DMS79 (cell line): ENCODE data around the gene LRRC8D.

Source experiments
- DNase-seq: peaks from one replicate; lab custom pipeline; 2025; lab: John Stamatoyannopoulos, UW

Gene LRRC8D

DNA sequence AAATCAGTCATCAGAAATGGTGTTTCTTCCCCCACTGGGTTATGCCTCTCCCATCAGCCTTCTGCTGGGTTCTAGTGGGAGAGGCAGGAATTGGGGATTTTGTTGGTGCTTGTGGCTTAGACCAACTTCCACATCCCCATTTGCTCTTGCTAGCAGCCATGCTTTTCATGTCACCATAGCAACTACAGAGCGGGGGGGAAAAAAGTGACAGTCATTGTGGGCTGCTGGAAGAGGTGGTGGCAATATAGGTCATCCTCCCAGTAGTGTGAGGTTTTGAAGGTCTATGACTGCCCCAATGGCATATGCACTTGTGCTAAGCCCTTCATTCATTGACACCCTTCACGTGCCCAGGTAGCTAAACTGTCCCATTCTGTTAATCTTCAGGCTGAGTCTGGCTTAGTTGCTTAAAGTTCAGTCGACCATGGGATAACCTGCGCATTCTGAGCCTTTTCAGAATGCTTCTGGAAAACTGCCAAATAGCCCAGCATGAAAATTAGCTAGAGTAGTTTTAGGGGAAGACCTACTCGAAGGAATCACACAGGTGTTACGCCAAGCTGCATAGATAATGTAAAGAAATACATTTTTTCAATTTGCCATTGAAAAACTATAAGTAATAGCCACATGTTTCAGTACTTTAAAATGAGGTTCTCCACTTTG lies 120.4 kb downstream of the LRRC8D start:
- DNase-seq = peak; percentile 43

DNA sequence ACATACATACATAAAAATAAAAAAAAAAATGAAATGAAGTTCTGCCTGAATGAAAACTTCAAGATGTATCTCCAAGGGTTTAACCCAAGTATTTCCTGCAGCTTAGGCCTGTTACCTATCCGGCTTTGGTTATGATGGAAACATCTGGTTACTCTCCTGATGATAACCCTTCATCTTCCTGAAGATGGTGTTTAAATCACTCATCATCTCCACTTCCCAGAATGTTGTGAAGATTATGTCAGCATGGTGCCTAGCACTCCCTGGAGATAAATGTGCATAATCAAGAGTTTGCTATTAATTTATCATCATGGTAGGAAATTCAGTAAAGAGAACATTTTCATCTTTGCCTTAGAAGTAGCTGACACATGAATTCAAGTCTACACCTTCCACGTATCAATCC lies 121.2 kb downstream of the LRRC8D start:
- no peak for DNase-seq

DNA sequence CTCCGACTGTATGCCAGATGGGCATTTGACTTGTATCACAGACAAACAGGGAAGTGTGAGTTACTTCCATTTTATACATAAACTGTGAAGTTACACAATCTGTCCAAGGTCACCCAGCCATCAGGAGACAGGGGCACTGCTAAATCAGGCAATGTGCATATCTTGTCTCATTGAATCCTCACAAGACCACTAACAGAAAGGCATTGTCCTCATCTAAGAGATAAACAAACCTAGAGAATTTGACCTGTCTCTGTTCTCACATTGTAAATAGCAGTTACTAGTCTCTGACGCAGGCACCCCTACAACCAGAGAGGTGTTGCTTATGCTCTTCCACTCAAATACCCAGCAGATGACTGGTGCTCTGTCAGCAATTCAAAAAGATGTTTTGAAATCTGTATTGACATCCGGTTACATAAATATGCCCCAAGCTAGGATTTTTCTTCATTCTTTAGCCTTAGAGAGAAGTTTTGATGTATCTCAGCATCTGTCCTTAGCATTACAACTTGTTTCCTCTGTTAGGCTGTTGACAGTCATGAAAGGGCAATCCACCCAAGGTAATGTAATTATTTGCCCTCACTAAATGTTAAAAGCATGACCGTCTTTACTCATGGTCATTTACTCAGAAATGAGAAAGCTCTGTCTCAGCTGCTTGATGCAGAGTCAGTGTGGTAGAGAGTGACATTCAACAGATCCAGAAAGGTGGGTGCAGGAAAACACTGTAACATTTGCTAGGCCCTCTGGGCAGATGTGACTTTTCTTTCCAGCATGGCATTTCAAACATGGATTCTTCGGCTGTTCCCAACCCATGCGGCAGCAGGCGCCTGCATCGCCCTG lies 122.2 kb downstream of the LRRC8D start:
- no peak for DNase-seq

DNA sequence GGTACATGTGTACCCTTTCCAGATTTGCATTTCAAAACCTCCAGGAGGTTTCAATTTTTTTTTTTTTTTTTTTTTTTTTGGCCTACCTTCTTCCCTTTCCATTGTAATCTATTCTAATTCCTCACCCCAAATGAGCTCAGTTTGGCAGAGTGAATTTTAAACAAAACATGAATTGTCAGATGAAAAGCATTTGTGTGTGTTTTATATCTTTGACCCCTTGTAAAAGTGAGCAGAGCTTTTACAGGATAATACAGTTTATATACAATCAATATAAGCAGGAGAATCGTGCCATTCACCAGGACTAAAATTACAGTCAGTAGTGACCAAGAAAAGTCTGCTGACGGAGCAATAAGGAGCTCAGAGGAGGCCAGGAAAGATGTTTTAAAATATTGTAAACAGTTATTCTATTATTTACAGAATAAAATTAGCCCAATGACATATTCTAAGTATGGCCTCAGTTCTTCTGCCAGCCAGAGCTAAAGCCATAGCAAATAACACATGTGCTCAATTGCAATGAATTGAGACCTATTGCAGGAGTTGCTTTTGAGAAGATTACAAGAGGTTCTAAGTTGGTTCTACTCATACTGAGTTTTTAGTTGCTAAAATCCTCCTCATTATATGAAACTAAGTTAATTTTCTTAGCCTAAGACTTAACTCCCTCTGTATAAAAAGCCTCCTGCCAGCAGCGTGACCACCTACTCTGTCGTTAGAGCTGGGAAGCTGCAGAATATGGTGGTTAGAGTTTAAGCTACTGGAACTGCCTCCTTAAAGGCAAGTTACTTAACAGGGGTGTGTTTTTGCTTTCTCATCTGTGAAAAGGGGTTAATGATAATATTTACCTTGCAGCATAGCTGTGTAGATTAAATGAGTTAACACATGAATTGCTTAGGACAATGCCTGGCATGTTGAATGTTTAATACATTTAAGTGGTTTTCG lies 123.3 kb downstream of the LRRC8D start:
- DNase-seq = no peak

DNA sequence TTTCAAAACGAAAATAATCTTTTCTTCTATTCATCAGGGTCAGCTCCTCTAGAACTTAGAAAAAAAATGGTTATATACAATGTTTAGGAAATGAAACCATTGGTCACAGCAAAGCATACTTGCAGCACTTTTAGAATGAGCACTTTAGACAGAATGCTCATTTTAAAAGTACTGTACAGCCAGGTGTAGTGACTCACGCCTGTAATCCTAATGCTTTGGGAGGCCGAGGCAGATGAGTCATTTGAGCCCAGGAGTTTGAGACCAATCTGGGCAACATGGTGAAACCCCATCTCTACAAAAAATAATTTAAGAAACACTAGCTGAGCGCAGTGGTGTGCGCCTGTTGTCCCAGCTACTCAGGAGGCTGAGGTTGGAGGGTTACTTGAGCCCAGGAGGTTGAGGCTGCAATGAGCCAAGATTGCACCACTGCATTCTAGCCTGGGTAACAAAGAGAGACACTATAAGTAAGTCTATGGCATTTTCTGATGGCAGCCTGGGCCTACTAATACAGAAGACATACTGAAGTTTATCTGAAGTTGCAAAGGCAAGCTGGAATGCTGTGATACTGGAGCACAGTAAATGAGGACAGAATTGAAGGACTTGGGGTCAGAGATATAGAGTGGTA lies 125.1 kb downstream of the LRRC8D start:
- DNase-seq = no peak

DNA sequence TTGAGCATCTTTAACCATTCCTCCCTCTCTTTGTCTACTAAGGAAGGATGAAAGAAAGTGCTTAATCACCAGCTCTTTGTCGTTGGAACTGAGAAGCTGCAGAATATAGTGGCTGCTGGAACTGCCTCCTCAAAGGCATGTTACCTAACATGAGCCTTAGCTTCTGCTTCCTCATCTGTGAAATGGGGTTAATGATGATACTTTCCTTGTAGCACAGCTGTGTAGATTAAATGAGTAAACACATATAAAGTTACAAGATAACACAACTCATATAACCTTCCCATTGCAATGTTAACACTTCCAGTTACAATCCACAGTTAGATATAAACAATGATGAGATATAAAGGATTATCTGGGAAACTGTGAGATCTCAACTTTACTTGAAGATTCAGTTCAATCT lies 125.7 kb downstream of the LRRC8D start:
- DNase-seq = no peak

DNA sequence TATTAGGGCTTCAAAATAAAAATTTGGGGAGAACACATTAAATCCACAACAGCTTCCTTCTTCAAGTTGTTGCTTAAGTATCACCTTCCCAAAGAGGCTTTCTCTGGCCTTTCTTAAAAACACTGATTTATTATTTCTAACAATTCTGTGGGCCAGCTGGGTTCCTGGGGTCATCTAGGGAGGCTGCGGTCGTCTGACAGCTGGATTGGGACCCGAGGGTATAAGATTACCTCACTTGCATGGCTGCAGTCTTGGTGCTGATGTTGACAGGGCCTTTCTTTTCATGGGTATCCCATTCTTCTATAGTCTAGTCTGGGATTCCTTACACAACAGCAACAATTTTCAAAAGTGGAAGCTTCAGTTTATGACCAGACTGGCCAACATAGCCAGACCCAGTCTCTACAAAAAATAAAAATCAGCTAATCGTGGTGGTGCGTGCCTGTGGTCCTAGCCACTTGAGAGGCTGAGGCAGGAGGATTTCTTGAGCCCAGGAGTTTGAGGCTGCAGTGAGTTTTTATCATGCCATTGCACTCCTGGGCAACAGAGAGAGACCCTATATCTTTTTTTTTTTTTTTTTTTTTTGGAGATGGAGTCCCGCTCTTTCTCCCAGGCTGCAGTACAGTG lies 128.0 kb downstream of the LRRC8D start:
- DNase-seq = no peak

DNA sequence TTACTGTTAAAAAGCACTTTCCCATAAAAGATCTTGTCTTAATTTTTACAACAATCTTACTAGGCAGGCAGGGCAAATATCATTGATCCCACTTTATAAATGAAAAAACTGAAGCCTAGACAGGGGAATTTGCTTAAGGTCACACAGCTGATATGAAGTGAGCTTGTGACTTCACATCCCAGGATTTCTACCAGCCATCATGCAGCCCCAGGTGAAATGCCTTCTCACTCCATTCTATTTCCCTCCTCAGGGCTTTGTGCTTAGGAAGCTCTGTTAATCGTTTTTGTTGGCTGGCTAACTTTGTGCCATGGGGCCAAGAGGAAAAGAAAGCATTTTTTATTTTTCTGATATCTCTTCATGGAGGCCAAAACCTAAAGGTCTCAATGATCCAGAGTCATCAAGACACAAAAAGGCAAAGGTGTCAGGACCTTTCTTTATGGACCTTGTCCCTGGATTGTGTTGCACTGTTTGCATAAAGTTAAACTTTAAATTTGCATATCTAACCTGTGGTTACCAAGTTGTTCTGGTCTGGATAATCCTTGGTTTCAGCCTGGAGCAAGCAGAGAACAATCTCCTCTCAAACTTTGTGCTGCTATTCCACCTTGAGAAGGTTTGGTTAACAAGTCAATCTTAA lies 129.3 kb downstream of the LRRC8D start:
- no peak for DNase-seq

DNA sequence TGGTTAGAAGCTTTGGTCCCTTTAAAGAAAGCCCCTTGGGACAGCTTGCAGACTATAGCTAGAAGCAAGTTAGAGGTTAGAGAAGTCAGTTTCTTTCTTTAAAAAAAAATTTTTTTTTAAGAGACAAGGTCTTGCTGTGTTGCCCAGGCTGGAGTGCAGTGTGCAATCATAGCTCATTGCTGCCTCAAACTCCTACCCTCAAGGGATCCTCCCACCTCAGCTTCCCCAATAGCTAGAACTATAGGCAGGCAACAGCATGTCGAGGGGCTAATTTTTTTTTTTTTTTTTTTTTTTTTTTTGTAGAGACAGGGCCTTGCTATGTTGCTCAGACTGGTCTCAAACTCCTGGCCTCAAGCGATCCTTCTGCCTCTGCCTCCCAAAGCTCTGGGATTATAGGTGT lies 129.9 kb downstream of the LRRC8D start:
- DNase-seq = no peak

DNA sequence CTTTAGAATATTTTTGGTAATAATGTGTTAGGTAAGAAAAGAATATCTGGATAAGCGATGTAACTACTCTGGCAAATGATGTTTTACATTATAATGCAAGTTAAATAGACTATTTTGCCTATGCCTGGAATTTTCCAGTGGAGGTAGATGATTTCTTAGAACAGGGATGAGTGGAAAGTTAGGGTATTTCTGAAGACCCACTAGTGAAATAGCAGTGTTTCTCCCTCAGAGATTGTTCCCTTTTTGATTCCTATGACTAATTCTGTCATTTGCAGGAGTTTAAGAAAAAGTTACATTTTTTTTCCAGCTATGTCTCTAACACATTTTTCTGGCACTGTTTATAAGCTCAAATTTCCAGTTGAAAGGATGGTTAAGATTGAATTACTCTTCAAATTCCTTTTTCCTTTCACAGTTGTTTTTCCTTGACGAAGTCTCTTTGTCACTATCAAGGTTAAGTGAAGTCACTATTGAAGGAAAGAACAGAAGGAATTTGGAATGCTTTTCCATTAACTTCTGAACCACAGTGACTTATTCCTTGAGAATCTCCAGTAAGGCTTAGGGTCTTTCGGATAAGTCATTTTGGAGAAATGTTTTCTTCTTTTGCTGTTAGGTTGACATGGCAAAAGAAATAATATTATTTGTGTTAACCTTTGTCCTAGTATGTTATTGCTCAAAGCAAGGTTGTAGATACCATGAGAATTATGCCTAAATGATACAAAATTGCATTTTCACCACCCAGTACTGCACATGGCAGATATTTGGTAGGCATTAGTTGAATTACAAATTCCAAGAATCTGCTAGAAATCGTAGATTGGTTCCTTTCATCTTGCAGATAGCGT lies 131.2 kb downstream of the LRRC8D start:
- no peak for DNase-seq

DNA sequence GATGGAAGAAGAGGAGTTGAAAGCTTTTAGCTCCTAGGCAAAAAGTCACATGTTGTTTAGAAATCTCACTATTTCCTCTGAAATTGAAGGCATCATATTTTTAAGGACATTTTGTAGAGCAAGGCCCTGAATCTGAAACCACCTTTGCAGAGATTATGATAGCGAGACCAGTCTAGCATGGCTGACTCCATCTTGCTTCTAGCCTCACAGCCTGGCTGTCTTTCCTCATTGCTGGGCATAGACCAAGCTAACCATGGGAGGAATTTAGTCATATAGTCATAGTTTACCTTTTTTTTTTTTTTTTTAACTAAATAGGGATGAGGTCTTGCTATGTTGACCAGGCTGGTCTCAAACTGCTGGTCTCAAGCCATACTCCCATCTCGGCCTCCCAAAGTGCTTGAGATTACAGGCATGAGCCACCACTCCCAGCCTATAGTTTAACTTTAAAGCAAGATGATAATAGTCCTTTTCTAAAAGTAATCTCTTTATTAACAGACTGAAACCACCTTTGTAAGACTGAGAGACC lies 131.8 kb downstream of the LRRC8D start:
- DNase-seq = no peak

DNA sequence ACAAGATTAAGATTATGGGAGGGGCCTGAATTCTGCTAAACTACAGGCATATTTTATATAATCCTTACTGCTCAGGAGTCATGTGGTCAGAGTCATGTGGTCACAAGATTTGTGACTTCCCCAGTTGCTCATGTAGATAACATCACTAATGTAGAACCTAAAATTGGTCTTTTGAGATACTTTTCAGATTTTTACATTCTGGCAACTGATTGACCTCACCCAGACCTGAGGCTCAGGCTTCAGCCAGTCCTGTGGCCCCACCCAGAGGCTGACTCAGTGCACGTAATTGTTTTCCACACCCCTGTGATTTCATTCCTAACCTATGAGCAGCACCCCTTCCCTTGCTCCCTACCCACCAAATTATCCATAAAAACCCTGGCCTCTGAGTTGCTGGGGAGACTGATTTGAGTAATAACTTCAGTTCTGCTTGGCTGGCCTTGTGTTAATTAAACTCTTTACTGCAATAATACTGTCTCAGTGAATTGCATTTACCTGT lies 132.3 kb downstream of the LRRC8D start:
- no peak for DNase-seq

DNA sequence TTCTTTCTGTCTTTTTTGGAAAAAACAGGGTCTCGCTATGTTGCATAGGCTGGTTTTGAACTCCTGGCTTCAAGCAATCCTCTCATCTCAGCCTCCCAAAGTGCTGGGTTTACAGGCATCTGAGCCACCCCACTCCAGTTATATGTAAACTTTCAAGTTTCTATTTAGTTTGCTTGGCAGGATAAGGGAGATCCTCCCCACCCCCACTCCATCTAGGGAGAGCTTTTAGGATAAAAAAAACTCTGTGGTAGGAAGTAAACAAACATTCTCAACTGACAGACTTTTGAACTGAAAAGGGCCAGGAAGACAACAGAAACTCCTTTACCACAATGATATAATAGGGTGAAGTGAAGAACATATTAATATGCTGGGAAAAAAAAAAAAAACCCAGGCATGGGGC lies 133.1 kb downstream of the LRRC8D start:
- no peak for DNase-seq

DNA sequence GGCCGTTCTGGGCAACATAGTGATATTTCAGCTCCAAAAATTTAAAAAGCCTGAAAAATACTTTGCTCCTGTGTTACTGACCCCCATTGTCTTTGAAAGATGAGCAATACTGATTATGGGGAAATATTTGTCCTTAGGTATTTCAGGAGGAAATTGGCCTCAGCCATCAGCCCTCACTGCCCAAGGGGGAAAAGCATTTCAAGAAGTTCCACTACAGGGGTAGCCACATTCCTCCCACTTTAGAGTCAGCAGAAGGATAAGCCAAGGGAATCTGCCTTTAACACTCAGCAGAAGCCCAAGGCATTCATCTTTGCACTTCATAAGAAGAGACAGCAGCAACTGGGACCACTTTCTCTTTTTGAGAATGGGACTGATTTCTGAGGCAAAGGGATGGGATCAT lies 133.6 kb downstream of the LRRC8D start:
- DNase-seq = no peak

DNA sequence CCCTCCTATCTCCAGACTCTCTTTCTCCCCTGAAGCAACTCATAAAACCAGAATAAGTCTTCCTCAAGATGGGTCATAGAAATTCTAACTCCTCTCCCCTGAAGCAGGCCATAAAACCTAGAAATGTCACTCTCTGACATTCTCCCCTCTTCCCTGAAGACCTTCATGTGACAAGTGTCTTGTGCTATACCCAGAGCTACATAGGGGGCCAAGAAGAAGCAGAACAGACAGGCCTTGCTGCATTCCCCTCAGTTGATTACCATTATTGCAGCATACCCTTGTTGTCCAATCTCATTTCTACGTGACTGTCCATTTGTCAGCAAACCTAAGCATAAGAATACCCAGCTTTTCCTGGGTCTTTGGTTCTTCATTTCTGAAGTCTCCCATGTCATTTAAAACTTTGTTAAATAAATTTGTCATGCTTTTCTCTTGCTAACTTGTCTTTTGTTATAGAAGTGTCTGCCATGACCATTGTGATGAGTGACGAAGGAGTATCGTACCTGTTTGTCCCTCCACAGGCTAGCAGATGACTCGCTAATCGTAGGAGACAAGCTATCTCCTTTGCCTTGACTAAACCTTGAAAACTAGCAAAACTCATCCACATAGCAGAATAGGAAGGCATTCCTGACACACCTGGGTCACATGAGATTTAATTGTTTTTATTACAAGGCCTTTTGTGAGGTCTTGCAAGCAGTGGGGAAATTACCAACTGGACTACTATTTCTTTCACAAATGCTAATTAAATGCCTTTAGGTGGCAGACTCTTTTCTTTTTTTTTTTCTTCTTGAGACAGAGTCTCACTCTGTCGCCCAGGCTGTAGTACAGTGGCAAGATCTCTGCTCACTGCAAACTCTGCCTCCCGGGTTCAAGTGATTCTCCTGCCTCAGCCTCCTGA lies 134.7 kb downstream of the LRRC8D start:
- no peak for DNase-seq

DNA sequence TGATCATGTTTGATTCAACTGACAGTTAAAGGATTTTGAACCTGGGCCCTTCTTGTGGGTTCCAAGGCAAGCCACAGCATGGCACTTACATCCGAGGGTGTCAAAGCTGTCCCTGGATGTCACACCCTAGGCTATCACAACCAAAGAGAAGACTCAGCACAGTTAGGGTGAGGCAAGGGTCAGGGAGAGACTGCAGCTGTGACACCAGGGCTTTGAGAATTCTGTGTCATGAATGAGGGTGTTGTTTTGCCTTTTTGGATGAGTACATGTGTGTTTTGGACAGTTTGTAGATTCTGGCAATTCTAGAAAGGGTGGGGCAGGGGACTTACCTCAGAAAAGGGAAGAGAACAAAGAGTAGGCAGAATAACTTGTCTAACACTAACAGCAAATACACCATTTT lies 136.3 kb downstream of the LRRC8D start:
- no peak for DNase-seq

DNA sequence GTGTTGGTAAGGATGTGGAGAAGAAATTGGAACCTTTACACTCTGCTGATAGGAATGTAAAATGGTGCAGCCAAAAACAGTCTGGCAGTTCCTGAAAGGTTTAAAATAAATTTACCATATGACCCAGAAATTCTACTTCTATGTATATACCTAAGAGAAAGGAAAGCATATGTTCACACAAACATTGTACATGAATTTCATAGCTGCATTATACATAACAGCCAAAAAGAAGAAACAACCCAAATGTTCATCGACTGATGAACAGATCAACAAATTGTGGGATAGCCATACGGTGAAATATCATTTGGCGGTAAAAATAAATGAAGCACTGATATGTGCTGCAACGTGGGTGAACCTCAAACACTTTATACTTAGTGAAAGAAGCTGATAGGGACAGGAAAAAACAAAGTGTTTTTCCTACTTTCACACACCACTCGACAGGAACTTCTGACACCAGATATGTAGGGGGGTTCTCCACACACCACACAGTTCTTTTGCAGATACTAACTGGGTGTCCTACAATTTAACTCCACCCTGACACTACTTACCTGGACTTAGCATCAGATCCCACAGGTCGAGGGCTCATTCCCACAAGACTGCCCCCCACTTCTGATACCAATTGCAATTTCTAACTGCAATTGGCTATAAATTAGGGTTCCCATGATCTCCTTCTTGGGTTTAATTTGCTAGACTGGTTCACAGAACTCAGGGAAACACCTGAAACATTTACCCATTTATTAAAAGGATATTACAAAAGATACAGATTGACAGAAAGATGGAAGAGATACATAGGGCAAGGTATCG lies 138.2 kb downstream of the LRRC8D start:
- DNase-seq = no peak

DNA sequence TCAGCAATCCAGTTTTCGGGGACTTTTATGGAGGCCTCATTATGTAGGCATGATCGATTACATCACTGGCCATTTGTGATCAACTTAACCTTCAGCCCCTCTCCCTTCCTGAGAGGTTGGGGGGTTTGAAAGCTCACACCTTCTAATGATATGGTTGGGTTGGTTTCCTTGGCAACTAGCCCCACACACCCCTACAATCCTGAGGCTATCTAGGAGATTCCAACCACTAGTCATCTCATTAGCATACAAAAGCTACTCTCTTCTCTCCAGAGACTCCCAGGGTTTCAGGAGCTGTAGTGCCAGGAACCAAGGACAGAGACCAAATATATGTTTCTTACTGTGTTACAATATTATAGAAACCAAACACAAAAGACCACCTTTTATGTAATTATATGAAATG lies 138.9 kb downstream of the LRRC8D start:
- no peak for DNase-seq
